ENCODE measurements around the gene UBXN11.

DNA sequence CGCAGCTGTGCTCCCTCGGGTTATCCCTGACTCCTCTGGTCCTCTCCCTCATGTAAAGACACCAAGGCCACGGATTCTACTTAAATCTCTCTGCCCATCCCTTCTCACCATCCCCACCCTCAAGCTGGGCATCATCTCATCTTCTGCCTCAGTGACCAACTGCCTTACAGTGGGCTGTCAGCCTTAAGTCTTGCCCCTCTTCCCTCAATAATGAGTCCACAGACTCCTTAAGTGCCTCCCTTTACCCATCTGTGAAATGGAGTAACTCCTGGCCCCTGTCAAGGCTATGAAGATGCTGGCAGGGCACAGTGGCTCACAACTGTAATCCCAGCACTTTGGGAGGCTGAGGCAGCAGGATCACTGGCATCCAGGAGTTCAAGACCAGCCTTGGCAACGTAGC, 14.5 kb downstream of the UBXN11 start:
- no peak for TF ChIP-seq POLR2AphosphoS5 (IDR thresholded peaks at IDR 0.05)
- TF ChIP-seq, protein P1, sequence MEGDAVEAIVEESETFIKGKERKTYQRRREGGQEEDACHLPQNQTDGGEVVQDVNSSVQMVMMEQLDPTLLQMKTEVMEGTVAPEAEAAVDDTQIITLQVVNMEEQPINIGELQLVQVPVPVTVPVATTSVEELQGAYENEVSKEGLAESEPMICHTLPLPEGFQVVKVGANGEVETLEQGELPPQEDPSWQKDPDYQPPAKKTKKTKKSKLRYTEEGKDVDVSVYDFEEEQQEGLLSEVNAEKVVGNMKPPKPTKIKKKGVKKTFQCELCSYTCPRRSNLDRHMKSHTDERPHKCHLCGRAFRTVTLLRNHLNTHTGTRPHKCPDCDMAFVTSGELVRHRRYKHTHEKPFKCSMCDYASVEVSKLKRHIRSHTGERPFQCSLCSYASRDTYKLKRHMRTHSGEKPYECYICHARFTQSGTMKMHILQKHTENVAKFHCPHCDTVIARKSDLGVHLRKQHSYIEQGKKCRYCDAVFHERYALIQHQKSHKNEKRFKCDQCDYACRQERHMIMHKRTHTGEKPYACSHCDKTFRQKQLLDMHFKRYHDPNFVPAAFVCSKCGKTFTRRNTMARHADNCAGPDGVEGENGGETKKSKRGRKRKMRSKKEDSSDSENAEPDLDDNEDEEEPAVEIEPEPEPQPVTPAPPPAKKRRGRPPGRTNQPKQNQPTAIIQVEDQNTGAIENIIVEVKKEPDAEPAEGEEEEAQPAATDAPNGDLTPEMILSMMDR (IDR thresholded peaks at IDR 0.05): no peak

Measured in esophagus muscularis mucosa (tissue), 3 donors.